Esophagus muscularis mucosa (tissue), 4 donors: ENCODE measurements around the gene DOCK8.

Source experiments
- CTCF ChIP-seq, 3 experiments: fragments of 200-600 bp in 2 of 3; fragments of 450-650 bp in 1 of 3; sonication (generic) in 2 of 3; IDR thresholded peaks; one replicate each; pipeline ENCODE4 v1.5.1; 2017 to 2019; ENCODE audit warnings: antibody characterized with exemption in 3 of 3, mild to moderate bottlenecking in 2 of 3, moderate library complexity in 1 of 3
- EP300 ChIP-seq: sonication (generic); formaldehyde crosslinking; IDR thresholded peaks from one replicate; pipeline ENCODE4 v1.6.1; 2017; ENCODE audit warnings: antibody characterized with exemption
- POLR2A ChIP-seq: fragments of 450-650 bp; IDR thresholded peaks from one replicate; pipeline ENCODE4 v1.6.1; 2017; ENCODE audit warnings: antibody characterized with exemption, moderate library complexity, mild to moderate bottlenecking, low read depth
- POLR2AphosphoS5 ChIP-seq, 2 donors: sonication (generic); formaldehyde crosslinking; IDR thresholded peaks; one replicate each; pipeline ENCODE4 v1.6.1; 2017; ENCODE audit warnings: antibody characterized with exemption in 2 of 2

- no peak for TF ChIP-seq EP300
- no peak for TF ChIP-seq CTCF (IDR thresholded peaks at IDR 0.05)
- no peak for TF ChIP-seq POLR2A
- TF ChIP-seq POLR2AphosphoS5 (IDR thresholded peaks at IDR 0.05) = no peak
Measured at GRCh38 chr9:251398-251797, 36.7 kb downstream of the DOCK8 start.
